Measurements from ENCODE around the gene SLC17A2.
A peak's percentile ranks its signal among the peaks of the same experiment; 100 is the strongest.
"Not testable (repeated sequence)": the region's sequence is repeated elsewhere in the genome, so short reads cannot be mapped to it uniquely, and the experiment has no call there.

SLC17A2 gene

DNA sequence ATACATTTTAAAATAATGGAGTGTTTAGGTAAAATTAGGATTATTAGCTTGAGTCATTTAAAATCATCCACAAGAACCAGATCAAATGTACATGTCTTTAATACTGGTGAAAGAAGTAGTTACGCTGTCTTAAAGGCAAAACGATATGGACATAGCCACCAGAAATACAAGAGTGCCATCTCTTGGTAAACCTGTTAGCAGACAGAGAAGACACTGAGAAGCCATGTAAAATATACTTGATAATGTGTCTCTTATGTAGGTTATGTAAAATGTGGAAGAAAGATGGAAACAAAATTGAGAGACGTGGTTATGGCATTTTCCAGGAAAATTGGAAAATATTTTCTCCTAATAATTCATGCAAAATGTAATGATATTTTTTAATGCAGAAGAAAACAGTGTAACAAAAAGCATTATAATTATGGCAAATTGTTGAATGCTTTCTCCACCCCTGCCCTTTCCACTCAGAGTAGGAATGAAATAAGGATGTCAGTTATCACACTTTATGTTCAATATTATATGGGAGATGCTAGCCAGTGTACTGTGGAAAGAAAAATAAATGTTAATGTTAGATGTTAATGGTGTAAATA lies 12.2 kb upstream of the SLC17A2 start:
- H3K27me3 ChIP-seq = no peaks in the 10 kb centered on the region
- H3K4me1 ChIP-seq = no peaks in the 10 kb centered on the region
- DNase-seq = no peak
- H3K36me3 ChIP-seq = no peaks in the 10 kb centered on the region
- TF ChIP-seq, protein P1, sequence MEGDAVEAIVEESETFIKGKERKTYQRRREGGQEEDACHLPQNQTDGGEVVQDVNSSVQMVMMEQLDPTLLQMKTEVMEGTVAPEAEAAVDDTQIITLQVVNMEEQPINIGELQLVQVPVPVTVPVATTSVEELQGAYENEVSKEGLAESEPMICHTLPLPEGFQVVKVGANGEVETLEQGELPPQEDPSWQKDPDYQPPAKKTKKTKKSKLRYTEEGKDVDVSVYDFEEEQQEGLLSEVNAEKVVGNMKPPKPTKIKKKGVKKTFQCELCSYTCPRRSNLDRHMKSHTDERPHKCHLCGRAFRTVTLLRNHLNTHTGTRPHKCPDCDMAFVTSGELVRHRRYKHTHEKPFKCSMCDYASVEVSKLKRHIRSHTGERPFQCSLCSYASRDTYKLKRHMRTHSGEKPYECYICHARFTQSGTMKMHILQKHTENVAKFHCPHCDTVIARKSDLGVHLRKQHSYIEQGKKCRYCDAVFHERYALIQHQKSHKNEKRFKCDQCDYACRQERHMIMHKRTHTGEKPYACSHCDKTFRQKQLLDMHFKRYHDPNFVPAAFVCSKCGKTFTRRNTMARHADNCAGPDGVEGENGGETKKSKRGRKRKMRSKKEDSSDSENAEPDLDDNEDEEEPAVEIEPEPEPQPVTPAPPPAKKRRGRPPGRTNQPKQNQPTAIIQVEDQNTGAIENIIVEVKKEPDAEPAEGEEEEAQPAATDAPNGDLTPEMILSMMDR (IDR thresholded peaks at IDR 0.05; ENCODE audit: low read depth, low read length) = peak; percentile 83
- no peaks in the 10 kb centered on the region for H3K9me3 ChIP-seq
- no peak overlapping the region for H3K4me3 ChIP-seq (ENCODE audit: low read depth, low read length)

DNA sequence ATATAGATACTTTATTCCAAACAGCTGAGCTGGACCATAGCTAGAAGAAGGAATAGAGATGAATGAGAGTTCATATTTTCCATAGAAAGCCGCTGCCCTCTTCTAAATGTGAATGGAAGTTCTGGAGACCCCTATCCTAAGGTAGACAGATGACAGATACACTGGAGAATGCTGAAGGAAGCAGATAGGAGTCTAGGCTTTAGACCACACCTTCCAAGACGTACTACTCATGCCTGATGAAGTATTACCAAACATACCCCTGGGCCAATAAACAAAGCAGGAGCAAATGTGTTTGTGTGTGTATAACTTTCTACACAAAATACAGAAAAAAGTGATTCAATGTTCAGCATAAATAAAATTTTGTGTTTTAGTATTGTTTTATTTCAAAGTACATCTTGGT lies 9.1 kb upstream of the SLC17A2 start:
- Histone ChIP-seq H3K36me3 (no peaks in the 10 kb centered on the region), H3K27me3 (no peaks in the 10 kb centered on the region), H3K9me3 (no peaks in the 10 kb centered on the region), H3K4me3 (ENCODE audit: low read depth, low read length) (no peak overlapping the region), H3K4me1 (no peaks in the 10 kb centered on the region)
- DNase-seq = no peak
- TF ChIP-seq, protein P1 (IDR thresholded peaks at IDR 0.05; ENCODE audit: low read depth, low read length) = no peak

DNA sequence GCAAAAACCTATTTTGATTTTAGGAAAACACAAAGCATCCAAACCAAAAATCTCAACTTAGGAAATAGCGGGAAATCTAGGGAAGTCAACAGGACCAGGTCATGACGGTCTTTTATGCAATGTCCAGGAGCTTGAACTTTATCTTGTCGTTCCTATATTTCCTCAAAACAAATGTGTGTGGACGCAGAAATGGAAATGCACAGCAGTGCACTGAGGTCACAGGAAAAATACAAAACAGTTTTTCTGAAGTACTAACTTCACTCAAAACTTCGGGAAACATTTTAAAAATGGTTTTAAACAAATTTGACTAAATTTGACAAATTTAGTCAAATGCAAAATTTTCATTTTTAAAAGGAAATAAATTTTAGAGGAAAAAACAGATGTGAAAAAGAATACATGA lies 5.5 kb upstream of the SLC17A2 start:
- TF ChIP-seq, protein P1 (IDR thresholded peaks at IDR 0.05; ENCODE audit: low read depth, low read length) = no peak
- no peak for DNase-seq
- peaks cover 8% of the 10 kb centered on the region for H3K4me1 ChIP-seq
- no peaks in the 10 kb centered on the region for H3K36me3 ChIP-seq
- no peak overlapping the region for H3K4me3 ChIP-seq (ENCODE audit: low read depth, low read length)
- H3K9me3 ChIP-seq = no peaks in the 10 kb centered on the region
- no peaks in the 10 kb centered on the region for H3K27me3 ChIP-seq

DNA sequence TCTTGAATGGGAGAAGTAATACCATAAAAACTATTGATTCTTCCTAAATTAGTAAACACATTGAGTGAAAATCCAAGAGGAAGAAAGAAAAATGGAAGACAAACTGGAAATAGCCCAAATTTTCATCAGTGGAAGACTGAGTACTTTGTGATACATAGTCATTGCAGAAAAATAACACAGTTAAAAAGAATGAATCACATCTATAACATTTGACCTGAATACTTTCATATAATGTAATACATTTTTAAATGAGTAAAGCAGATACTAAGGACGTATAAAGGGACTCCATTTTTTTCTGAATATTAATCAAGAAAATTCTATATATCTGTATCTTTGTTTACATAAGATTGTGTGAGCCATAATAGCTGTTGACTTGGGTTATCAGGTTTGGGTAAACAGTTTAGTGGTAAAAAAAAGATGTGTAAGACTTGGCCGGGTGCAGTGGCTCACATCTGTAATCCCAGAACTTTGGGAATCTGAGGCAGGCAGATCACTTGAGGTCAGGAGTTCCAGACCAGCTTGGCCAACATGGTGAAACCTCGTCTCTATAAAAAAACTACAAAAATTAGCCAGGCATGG lies 4.3 kb upstream of the SLC17A2 start:
- H3K4me3 ChIP-seq (ENCODE audit: low read depth, low read length) = no peak overlapping the region

DNA sequence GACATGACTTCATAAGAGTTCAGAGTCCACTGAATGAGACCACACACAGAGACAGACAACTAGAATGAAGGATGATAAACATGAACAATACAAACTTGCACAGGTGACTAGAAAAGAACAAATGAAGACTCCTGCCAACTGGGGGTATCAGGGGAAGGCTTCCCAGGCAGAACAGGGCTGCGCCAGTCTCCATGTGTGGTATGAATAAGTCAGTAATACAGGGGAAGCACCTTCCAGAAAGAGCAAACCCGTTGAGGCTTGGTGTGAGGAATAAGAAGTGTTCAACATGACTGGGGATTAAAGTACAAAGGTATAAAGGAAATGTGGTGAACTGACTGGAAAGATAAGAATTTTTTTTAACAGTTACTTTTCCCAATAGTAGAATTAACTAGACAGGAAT lies 3.7 kb upstream of the SLC17A2 start:
- H3K27me3 ChIP-seq = no peaks in the 10 kb centered on the region
- no peaks in the 10 kb centered on the region for H3K9me3 ChIP-seq
- H3K36me3 ChIP-seq = no peaks in the 10 kb centered on the region
- DNase-seq = no peak
- peaks cover 13% of the 10 kb centered on the region for H3K4me1 ChIP-seq
- TF ChIP-seq, protein P1 (IDR thresholded peaks at IDR 0.05; ENCODE audit: low read depth, low read length) = no peak
- no peak overlapping the region for H3K4me3 ChIP-seq (ENCODE audit: low read depth, low read length)

More for the DNA sequence above, 4.3 kb upstream of the SLC17A2 start:
- no peak for DNase-seq
- TF ChIP-seq, protein P1 (IDR thresholded peaks at IDR 0.05; ENCODE audit: low read depth, low read length) = no peak
- Histone ChIP-seq H3K4me1 (peaks cover 13% of the 10 kb centered on the region), H3K9me3 (no peaks in the 10 kb centered on the region), H3K36me3 (no peaks in the 10 kb centered on the region), H3K27me3 (no peaks in the 10 kb centered on the region)

DNA sequence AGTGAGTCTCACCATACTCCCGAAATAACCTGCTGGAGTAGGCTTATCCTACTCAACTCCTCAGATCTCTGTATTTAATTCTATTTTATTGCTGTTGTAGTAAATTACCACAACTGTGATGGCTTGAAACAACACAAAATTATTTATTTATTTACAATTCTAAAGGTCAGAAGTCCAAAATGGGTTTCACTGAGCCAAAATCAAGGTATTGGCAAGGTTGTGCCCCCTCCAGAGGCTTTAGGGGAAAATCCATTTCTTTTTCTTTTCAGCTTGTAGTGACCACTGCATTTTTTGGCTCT lies 869 bp upstream of the SLC17A2 start:
- TF ChIP-seq, protein P1 (IDR thresholded peaks at IDR 0.05; ENCODE audit: low read depth, low read length) = no peak
- DNase-seq = no peak
- Histone ChIP-seq H3K27me3 (no peaks in the 10 kb centered on the region), H3K4me3 (ENCODE audit: low read depth, low read length) (no peak overlapping the region), H3K36me3 (no peaks in the 10 kb centered on the region), H3K4me1 (peaks cover 19% of the 10 kb centered on the region), H3K9me3 (no peaks in the 10 kb centered on the region)

DNA sequence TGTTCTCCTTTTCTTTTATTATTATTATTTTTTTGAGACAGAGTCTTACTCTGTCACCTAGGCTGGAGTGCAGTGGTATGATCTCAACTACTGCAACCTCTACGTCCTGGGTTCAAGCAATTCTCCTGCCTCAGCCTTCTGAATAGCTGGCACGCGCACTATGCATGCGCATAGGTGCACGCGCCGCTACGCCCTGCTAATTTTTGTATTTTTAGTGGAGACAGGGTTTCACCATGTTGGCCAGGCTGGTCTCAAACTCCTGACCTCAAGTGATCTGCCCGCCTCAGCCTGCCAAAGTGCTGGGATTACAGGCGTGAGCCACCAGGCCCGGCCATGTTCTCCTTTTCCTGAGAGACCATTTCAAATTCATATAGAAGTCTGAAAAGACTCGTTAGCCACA lies 706 bp downstream of the SLC17A2 start:
- DNase-seq; H3K27me3 ChIP-seq; H3K9me3 ChIP-seq; H3K4me3 ChIP-seq (ENCODE audit: low read depth, low read length); H3K36me3 ChIP-seq: not testable (repeated sequence)
- H3K4me1 ChIP-seq = peaks cover 23% of the 10 kb centered on the region
